PC-3 (cell line): ENCODE results near the gene AJAP1. TPM values are rescaled to one million over a fixed set of nuclear protein-coding genes. Genes with fewer than 3 reads are reported as not detected.

Experiments
- ATAC-seq: fragments of 200-7000 bp; cut with Tn5 transposase; 2 replicates; pipeline ENCODE4 v1.9.1; 2020; ENCODE audit warnings: mild to moderate bottlenecking, moderate library complexity
- BruUV-seq: library from RNA; stranded (reverse); fragments of 400-500 nt; replicated peaks from 2 replicates; lab custom pipeline; 2021; lab: Mats Ljungman, UMichigan
- CTCF ChIA-PET: fragments of 300-600 bp; sonication (Branson Sonifier 250); formaldehyde crosslinking; loops from one replicate; lab custom pipeline; 2022; ENCODE audit warnings: antibody characterized with exemption; lab: Charles Lee
- POLR2A ChIA-PET: fragments of 300-600 bp; sonication (Branson Sonifier 250); formaldehyde crosslinking; loops from one replicate; lab custom pipeline; 2022; ENCODE audit warnings: antibody characterized with exemption; ENCODE audit not compliant: unreplicated experiment; lab: Charles Lee
- DNase-seq: peaks from one replicate; pipeline ENCODE4 v3.0.0-alpha.2; 2015
- H2AFZ ChIP-seq: fragments of 300-600 bp; sonication (generic); 2 replicates; pipeline ENCODE4 v1.6.0; 2016; ENCODE audit warnings: antibody characterized with exemption, low read length
- H3F3A ChIP-seq: fragments of 300-600 bp; sonication (generic); one replicate; pipeline ENCODE4 v1.6.0; 2017; ENCODE audit warnings: antibody characterized with exemption, low read length, control low read depth, mild to moderate bottlenecking; ENCODE audit not compliant: unreplicated experiment
- H3K27ac ChIP-seq: fragments of 300-600 bp; sonication (generic); 2 replicates; pipeline ENCODE4 v1.5.1; 2016; ENCODE audit warnings: mild to moderate bottlenecking, low read length
- H3K27me3 ChIP-seq: fragments of 300-600 bp; sonication (generic); 2 replicates; pipeline ENCODE4 v1.6.1; 2016; ENCODE audit warnings: low read length, mixed read lengths
- H3K36me3 ChIP-seq: fragments of 300-600 bp; sonication (generic); 2 replicates; pipeline ENCODE4 v1.6.1; 2016; ENCODE audit warnings: low read depth, mixed run types, low read length, mixed read lengths
- H3K4me1 ChIP-seq: fragments of 300-600 bp; sonication (generic); 2 replicates; pipeline ENCODE4 v1.5.1; 2016; ENCODE audit warnings: low read length; ENCODE audit not compliant: insufficient read depth
- H3K4me2 ChIP-seq: fragments of 300-600 bp; sonication (generic); 2 replicates; pipeline ENCODE4 v1.6.0; 2016; ENCODE audit warnings: low read length
- H3K4me3 ChIP-seq: fragments of 300-600 bp; sonication (generic); 2 replicates; pipeline ENCODE4 v1.5.1; 2016; ENCODE audit warnings: mild to moderate bottlenecking, low read length, mixed read lengths
- H3K79me2 ChIP-seq: fragments of 300-600 bp; sonication (generic); 2 replicates; pipeline ENCODE4 v1.6.1; 2017; ENCODE audit warnings: low read length, mixed read lengths
- H3K9ac ChIP-seq: fragments of 300-600 bp; sonication (generic); 2 replicates; pipeline ENCODE4 v1.6.0; 2016; ENCODE audit warnings: mild to moderate bottlenecking, low read length
- H3K9me2 ChIP-seq: fragments of 300-600 bp; sonication (generic); replicated peaks from 2 replicates; pipeline ENCODE4 v1.6.1; 2016; ENCODE audit warnings: mixed run types, low read length, mixed read lengths
- H3K9me3 ChIP-seq: fragments of 300-600 bp; sonication (generic); 2 replicates; pipeline ENCODE4 v1.6.1; 2016; ENCODE audit warnings: low read length, mixed read lengths
- H4K20me1 ChIP-seq: fragments of 300-600 bp; sonication (generic); 2 replicates; pipeline ENCODE4 v1.6.1; 2016; ENCODE audit warnings: low read length, mixed read lengths
- EZH2 ChIP-seq: fragments of 300-600 bp; sonication (generic); IDR thresholded peaks from one replicate; pipeline ENCODE4 v1.6.1; 2017; ENCODE audit warnings: antibody characterized with exemption, mild to moderate bottlenecking, low read length; ENCODE audit not compliant: unreplicated experiment
- EZH2phosphoT487 ChIP-seq: fragments of 300-600 bp; sonication (generic); IDR thresholded peaks from 2 replicates; pipeline ENCODE4 v1.6.1; 2018; ENCODE audit warnings: mild to moderate bottlenecking, antibody characterized with exemption, low read length, borderline replicate concordance
- intact Hi-C: fragments of 100-400 bp; cut with micrococcal nuclease; formaldehyde crosslinking; loops from 2 replicates; pipeline ENCODE4 v1.9.0; 2023
- total RNA-seq: library from RNA; depleted of rRNA; stranded (reverse); fragments of >200 nt; gene quantifications from 2 replicates; pipeline ENCODE4 v1.2.3, GENCODE V29; 2014
- TF ChIP-seq, protein P1 (sequence below): fragments of 300-600 bp; sonication (generic); conservative IDR thresholded peaks from 2 replicates; pipeline ENCODE4 v1.5.1; 2017; ENCODE audit warnings: antibody characterized with exemption, low read depth, mild to moderate bottlenecking, low read length

Gene AJAP1
- total RNA-seq, 1 experiment from 2014 or later, result not detected

DNA sequence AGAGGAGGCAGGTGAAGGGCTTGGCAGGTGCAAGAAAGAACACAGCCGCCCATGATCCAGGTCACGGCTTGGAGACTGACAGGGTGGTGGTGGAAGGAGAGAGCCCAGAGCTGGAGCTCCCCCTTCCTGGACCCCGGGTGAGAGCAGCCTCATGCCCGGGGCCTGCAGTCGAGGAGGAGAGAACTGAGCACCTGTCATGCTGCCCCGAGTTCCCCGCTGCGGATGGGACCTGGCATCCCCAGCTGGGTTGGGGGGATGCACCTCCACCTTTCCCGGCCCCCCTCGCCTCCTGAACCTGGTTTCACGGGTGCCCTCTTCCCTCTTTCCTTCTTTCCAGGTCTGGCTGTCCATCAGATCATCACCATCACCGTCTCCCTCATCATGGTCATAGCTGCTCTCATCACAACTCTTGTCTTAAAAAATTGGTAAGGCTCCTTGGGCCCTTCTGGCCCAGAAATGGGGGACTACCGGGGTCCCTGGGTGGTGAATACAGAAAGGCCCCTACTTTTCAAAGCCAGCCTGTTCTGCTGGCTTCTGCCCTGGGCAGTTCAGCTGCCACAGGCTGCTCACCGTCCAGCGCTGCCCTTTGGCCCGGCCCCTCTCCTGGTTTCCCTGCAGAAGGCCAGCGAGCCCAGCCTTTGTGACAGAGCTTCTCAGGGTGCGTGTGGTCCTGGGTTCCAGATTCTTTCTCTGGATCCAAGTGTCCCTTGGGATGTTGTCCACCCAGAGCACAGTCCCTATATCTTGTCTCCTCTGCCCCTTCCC, 115.3 kb downstream of the AJAP1 start:
- H3F3A ChIP-seq, result no peaks in the 10 kb centered on the region
- H3K4me2 ChIP-seq, result no peak overlapping the region
- H3K9me3 ChIP-seq, result peaks cover 13% of the 10 kb centered on the region
- no peaks in the 10 kb centered on the region for H3K36me3 ChIP-seq
- intact Hi-C loops, result no loop called here
- ChIA-PET CTCF (no interaction called here), POLR2A (no interaction called here)
- H3K9ac ChIP-seq, result no peak overlapping the region
- no peak overlapping the region for H3K27ac ChIP-seq
- DNase-seq, result no peak
- no peak overlapping the region for H3K4me3 ChIP-seq
- BruUV-seq, result no TSS peak
- TF ChIP-seq, protein P1, sequence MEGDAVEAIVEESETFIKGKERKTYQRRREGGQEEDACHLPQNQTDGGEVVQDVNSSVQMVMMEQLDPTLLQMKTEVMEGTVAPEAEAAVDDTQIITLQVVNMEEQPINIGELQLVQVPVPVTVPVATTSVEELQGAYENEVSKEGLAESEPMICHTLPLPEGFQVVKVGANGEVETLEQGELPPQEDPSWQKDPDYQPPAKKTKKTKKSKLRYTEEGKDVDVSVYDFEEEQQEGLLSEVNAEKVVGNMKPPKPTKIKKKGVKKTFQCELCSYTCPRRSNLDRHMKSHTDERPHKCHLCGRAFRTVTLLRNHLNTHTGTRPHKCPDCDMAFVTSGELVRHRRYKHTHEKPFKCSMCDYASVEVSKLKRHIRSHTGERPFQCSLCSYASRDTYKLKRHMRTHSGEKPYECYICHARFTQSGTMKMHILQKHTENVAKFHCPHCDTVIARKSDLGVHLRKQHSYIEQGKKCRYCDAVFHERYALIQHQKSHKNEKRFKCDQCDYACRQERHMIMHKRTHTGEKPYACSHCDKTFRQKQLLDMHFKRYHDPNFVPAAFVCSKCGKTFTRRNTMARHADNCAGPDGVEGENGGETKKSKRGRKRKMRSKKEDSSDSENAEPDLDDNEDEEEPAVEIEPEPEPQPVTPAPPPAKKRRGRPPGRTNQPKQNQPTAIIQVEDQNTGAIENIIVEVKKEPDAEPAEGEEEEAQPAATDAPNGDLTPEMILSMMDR, result no peak
- no peak for TF ChIP-seq EZH2phosphoT487
- TF ChIP-seq EZH2, result no peak
- no peak for ATAC-seq
- no peak overlapping the region for H2AFZ ChIP-seq
- no peaks in the 10 kb centered on the region for H3K4me1 ChIP-seq
- no peaks in the 10 kb centered on the region for H4K20me1 ChIP-seq
- H3K79me2 ChIP-seq, result no peaks in the 10 kb centered on the region
- peaks cover 14% of the 10 kb centered on the region; the same call in 1 of the 2 replicates for H3K27me3 ChIP-seq
- H3K9me2 ChIP-seq, result no peaks in the 10 kb centered on the region

DNA sequence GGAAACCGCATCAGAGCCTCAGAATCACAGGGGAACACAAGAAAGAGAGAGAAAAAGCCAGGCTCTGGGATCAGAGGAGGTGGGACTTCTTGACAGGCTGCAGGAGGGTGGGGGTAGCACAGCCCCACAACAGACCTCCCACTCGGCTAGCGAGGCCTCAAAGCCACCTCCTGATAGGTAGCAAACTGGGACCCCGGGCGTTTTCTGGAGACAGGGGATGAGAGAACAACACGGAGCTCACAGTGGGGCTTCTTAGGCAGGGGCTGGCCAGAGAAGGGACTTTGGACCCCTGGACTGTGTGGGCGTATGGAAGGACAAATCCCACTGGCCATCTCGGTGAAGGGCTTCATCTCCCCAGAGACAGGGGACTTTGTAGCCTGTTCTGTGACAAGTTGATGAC, 116.3 kb downstream of the AJAP1 start:
- Histone ChIP-seq H3K4me3 (no peak overlapping the region), H3K27ac (no peak overlapping the region), H3K9me2 (no peaks in the 10 kb centered on the region), H2AFZ (no peak overlapping the region), H3K36me3 (no peaks in the 10 kb centered on the region), H3K9ac (no peak overlapping the region), H3K4me1 (no peaks in the 10 kb centered on the region), H3K27me3 (peaks cover 24% of the 10 kb centered on the region), H3F3A (no peaks in the 10 kb centered on the region), H4K20me1 (no peaks in the 10 kb centered on the region), H3K4me2 (no peak overlapping the region), H3K9me3 (peaks cover 13% of the 10 kb centered on the region), H3K79me2 (no peaks in the 10 kb centered on the region)
- CTCF ChIA-PET, result no interaction called here
- POLR2A ChIA-PET, result no interaction called here
- ATAC-seq (no peak), DNase-seq (no peak)
- no TSS peak for BruUV-seq
- intact Hi-C loops, result no loop called here
- no peak for TF ChIP-seq EZH2
- TF ChIP-seq, protein P1, result no peak

DNA sequence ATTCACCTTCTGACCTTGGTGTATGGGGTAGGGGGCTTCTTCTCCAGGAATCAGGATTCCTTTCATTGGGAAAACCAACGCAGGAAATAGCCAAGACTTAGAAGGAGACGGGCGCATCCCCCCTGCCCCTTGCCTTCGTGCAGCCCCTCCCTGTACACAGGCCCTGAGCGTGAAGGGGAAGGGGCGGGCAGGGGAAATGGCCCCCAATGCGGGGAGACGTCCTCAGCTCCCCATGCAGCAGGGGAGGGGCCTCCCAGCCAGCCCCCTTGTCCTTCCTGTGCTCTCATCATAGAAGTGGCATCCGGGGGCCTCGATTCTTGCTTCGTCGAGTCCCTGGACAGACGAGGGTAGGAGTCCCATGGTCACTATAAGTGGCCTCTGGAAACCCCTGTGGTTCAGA, 116.9 kb downstream of the AJAP1 start:
- Histone ChIP-seq H3K9me3 (peaks cover 13% of the 10 kb centered on the region), H2AFZ (no peak overlapping the region), H3K79me2 (no peaks in the 10 kb centered on the region), H3K4me2 (no peak overlapping the region), H3K36me3 (no peaks in the 10 kb centered on the region), H3K4me1 (no peaks in the 10 kb centered on the region), H3K4me3 (no peak overlapping the region), H4K20me1 (no peaks in the 10 kb centered on the region), H3K9me2 (no peaks in the 10 kb centered on the region), H3K9ac (no peak overlapping the region), H3F3A (no peaks in the 10 kb centered on the region), H3K27me3 (peaks cover 24% of the 10 kb centered on the region), H3K27ac (no peak overlapping the region)
- DNase-seq (no peak), ATAC-seq (no peak)
- no peak for TF ChIP-seq EZH2
- TF ChIP-seq, protein P1, result no peak
- no peak for TF ChIP-seq EZH2phosphoT487
- ChIA-PET POLR2A (no interaction called here), CTCF (no interaction called here)
- intact Hi-C loops, result no loop called here
- no TSS peak for BruUV-seq
